ENCODE data around the gene REXO5.
"Not testable (repeated sequence)": the region's sequence is repeated elsewhere in the genome, so short reads cannot be mapped to it uniquely, and the experiment has no call there.

REXO5 gene, protein sequence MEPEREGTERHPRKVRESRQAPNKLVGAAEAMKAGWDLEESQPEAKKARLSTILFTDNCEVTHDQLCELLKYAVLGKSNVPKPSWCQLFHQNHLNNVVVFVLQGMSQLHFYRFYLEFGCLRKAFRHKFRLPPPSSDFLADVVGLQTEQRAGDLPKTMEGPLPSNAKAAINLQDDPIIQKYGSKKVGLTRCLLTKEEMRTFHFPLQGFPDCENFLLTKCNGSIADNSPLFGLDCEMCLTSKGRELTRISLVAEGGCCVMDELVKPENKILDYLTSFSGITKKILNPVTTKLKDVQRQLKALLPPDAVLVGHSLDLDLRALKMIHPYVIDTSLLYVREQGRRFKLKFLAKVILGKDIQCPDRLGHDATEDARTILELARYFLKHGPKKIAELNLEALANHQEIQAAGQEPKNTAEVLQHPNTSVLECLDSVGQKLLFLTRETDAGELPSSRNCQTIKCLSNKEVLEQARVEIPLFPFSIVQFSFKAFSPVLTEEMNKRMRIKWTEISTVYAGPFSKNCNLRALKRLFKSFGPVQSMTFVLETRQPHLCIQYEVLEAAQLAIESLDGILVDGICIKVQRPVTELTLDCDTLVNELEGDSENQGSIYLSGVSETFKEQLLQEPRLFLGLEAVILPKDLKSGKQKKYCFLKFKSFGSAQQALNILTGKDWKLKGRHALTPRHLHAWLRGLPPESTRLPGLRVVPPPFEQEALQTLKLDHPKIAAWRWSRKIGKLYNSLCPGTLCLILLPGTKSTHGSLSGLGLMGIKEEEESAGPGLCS

DNA sequence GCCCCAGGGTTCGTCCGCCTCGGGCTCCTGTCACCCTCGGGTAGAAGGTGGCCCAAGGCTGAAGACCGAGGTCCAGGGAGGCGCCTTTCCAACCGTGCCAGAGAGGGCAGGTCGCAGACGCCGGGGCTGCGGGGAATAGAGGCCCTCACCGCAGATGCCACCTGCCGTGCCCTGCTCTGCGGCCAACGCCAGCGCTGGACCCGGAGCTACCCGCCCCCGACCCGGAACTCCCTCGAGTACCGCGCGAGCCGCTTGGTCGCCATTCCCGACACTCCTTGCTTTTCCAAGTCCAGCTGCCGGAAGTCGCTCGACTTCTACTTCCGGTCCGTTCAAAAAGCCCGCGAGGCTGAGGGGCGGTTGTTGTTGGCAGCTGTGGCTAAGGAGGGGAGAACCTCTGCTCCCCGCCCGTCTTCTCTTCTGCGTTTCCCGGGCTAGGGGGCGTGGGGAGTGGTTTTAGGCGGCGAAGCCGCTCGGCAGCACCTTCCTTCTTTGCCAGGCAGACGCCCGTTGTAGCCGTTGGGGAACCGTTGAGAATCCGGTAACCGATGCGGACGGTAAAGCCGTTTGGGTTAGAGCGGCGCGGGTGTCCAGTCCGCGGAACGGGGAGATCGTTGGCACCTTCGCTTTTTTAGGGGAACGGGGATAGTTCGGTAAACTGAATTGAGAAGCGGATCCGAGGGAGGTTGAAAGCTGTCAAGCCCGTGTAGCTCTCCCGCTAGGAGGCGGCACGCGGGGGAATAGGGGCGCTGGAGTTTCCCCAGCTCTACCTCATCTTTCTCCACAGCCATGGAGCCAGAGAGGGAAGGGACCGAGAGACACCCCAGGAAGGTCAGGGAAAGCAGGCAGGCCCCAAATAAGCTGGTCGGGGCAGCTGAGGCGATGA, at the start of gene REXO5, which contains the start of gene ERI2:
REXO5 (plus strand) TSS at position 360 of the 883 bp plus-strand sequence; CDS start at position 787, 427 bp downstream.
ERI2 (minus strand) TSS at position 305 of the 883 bp plus-strand sequence; CDS start at position 263, 42 bp downstream.
- DNase-seq = peak; percentile 97

DNA sequence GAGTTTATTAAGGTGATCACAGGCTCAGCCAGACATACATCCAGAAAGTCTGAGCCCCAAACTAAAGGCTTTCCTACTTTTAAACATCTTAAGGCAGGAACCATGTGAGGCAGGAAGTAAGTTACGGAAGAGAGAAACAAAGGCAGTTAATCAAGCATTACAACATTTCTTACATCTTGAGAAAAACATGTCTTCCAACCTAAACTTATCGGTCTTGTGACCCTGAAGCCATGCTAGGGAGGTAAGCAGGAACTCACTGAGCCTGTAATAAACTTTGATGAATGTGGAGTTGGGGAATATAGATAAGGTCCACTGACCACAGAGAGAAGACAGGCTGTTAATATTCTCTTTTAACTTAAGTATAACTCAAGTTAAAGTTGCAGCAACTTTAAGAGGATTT, 46.0 kb upstream of the REXO5 start:
- no peak for DNase-seq

DNA sequence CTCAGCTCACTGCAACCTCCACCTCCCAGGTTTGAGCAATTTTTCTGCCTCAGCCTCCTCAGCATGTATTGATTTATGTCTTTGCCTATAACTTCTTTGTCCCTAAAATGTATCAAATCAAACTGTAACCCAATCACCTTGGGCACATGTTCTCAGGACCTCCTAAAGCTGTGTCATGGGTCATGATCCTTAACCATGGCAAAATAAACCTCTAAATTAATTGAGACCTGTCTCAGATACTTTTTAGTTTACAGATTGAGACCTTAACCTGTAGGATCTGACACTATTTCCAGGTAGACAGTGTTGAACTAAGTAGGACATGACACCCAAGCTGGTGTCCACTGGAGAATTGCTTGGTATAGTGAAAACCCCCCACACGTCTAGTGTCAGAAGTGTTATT, 45.2 kb upstream of the REXO5 start:
- no peak for DNase-seq

DNA sequence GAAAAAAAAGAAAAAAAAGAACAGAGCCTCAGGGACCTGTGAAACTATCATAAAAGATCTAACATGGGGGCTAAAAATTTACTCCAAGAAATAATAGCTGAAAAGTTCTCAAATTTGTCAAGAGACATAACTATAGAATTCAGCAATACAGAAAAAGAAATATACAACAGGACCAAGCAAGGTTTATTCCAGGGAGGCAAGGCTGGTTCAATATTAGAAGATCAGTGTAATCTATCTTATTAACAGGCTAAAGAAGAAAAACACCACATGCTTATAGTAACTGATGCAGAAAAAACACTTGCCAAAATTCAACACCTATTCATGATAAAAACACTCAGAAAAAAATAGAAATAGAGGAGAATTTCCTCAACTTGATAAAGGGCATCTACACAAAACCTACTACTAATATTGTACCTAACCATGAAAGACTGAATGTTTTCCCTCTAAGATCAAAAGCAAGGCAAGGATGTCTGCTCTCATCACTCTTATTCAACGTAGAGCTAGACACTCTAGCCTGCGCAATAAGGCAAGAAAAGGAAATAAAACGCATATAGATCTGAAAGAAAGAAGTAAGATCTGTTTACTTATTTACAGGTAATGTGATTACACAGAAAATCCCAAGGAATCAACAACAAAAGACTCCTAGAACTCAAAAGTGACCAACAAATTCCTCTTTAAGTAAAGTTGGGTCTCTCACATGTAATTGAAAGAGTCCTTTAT, 43.8 kb upstream of the REXO5 start:
- no peak for DNase-seq

DNA sequence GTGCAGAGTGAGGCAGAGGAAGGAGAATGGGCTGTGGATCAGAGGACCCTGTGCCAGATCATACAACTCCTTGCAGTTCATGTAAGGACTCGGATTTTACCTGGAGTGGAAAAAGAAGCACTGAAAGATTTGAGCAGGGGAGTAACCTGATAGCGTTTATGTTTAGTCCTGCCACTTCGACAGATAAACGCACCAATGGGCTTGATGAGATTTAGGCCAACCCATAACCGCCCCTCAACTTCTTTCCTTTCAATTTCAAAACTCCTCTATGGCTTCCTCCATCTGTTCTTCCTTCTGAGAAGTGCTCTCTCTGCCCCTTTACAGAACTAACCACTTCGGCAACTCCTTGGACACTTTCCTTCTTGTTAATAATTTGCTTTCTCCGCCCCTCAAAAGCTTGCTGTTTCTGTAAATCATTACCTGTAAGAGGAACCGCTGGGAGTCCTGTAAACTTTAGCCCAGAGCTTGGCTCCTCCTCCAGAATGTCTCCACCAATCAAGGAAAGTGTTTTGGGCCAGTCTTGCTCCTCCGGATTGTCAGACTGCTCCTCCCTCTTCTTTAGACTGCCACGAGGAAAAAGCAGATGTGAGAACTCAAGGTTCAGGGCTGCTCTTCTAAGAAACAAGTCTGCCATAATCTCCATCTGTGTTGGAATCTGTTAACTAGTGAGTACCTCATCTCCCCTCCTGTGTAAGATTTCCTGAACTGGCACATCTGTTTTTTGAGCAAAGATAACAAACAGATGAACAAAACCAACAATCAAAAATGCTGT, 42.7 kb upstream of the REXO5 start, which contains the start of gene ACSM3:
ACSM3 (plus strand) TSS at position 554 of the 772 bp plus-strand sequence. CDS start 6,021 bp downstream, outside the sequence.
- DNase-seq = peak; percentile 51

DNA sequence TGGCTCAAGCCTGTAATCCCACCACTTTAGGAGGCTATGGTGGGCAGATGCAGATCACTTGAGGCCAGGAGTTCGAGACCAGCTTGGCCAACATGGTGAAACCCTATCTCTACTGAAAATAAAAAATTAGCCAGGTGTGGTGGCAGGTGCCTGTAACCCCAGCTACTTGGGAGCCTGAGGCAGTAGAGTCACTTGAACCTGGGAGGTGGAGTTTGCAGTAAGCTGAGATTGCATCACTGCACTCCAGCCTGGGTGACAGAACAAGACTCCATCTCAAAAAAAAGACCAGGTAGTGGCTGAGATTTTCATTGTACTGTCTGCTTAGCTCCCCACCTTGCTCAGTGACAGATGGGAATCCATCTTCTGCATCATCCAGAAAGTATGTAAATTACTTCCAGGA, 41.9 kb upstream of the REXO5 start:
- DNase-seq = not testable (repeated sequence)

DNA sequence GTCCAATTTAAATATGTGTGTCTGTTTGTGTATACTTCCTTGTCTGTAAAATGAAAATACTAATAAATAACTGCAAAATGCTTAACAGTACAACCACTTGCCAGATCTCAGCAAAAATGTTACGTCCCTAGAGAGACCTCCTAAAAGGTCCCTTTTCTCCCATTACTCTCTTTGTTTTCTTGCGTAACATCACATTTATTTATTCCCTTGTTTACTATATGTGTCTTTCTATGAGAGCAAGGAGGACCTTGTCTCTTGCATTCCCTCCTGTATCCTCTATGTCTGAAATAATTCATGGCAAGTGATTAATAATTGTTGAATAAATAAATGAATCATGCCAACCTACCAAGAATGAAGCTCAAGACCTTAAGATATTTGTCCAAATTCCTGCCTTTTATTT, 40.6 kb upstream of the REXO5 start:
- DNase-seq = no peak

DNA sequence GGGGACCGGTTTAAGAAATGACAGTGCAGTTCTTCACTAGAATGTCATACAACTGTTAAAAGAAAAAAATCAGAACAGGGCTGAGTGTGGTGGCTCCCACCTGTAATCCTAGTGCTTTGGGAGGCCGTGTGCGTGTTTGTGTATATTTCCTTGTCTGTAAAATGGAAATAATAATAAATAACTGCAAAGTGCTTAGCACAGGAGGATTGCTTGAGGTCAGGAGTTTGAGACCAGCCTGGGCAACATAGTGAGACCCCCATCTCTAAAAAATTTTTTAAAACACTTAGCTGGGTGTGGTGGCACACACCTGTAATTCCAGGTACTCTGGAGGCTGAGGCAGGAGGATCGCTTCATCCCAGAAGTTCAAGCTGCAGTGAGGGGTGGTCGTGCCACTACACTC, 40.0 kb upstream of the REXO5 start:
- DNase-seq = no peak

DNA sequence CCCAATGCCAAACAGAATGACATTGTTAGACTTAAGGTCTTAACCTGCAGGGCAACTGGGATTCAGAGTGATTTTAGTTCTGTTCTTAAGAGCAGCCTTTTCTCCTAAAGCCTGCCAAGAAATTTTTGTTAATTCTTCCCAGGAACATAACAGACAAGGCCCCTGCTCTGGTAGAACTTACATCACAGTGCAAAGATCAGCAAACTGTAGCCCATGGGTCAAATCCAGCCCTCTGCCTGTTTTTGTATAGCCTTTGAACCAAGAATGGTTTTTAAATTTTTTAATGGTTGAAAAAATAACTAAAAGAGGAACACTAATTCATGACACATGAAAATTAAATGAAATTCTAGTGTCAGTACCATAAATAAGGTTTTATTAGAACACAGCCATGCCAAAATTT, 38.8 kb upstream of the REXO5 start:
- DNase-seq = no peak

DNA sequence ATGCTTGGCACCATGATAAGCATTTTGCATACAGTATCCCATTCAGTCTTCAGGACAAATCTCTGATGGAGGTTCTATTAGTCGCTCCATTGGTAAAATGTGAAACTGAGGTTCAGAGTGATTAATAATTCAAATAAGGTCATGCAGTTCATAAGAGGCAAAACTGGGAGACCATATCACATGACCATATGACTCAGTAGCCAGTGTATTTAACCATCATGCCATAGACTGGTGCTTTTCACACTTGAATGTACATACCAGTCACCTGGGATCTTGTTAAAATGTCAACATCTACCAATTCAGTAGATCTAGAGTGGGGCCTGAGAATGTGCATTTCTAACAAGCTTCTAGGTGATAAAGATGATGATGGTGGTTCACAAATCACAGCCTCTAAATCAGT, 38.2 kb upstream of the REXO5 start:
- no peak for DNase-seq

DNA sequence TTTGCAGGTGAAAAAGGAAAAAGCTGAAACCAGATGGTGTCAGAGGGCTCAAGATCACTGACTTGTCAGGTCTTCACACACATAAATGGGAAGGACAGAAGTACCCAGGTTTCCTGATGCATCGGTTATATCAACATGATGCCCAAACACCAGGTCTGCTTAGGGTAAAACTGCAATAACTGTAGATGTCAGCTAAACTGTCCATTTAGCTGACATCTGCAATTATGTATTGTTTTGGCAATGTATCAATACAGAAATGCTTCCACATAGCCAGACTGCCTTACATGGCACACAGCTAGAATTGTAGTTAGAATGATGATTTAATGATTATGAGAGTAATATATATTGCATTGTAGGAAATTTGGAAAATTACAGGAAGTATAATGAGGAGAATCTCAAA, 37.5 kb upstream of the REXO5 start:
- no peak for DNase-seq

DNA sequence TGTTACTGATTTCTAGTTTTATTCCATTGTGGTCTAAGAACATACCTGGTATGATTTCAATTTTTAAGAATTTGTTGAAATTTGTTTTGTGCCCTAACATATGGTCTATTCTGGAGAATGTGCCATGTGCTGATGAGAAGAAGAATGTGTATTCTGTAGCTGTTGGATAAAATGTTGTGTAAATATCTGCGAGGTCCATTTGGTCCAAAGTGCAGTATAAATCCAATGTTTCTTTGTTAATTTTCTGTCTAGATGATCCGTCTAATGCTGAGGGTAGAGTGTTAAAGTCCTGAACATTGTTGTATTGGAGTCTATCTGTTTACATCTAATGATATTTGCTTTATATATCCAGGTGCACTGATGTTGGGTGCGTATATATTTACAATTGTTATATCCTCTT, 32.6 kb upstream of the REXO5 start:
- DNase-seq = no peak

DNA sequence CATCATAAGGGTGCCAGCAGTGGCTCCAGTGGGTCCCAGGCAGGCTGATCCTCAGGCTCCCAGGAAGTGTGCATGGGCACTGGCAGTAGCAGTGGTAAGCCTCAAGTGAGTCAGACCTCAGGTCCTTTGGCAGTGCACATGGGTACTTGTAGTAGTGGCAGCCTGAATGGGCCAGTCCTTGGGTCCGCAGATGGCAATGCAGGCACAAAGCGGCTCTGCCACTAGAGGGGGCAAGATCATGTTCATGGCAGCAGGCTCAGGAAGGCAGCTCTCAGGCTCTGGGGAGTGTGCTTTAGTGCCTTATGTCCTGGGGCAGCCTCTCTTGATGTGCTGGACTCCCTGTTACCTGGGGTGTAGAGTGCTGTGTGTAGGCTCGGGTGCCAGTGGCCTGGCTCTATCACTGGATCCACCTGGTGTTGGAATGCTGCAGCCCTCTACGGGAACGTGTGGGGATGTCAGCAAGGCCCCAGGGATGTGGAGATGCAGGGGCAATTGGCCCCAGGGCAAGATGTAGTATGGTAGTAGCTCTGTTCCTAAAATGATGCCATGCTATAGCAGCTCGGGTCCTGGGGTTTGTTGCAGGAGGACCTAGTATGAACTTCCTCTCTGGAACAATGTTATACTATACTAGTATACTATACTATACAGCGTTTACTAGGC, 31.5 kb upstream of the REXO5 start:
- peak; percentile 32 for DNase-seq

DNA sequence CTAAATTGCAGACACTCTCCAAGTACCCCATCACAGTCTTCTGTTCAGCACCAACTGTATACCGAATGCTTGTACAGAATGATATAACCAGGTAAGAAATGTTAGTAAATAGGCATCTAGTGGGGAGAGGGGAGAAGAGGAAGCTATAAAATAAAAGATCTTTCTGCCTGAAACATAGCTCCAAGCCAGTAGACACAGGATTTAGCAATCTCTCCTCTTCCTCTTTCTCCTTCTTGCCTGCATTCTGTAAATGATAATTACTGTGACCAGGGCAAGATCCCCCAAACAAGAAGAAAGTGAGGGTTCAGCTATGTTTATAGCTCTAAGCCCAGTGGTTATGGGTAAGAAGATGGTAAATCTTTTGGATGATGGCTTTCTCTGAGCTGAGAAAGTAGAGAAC, 24.6 kb upstream of the REXO5 start:
- DNase-seq = no peak

DNA sequence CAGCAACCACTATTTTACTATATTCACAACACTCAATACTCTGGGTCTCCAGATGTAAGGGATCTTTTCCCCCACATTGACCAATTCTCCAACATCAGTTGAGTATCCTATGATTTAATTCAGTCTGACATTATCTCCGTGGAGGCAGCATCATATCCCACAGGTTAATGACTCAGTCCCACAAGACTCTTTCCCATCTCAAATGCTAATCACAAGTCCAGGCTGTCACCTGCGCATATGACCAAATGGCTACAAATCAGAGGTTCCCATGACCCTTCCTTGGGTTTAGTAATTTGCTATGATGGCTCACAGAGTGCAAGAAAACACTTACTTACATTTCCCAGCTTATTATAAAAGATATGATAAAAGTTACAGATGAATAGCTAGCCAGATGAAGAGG, 23.9 kb upstream of the REXO5 start:
- DNase-seq = no peak

DNA sequence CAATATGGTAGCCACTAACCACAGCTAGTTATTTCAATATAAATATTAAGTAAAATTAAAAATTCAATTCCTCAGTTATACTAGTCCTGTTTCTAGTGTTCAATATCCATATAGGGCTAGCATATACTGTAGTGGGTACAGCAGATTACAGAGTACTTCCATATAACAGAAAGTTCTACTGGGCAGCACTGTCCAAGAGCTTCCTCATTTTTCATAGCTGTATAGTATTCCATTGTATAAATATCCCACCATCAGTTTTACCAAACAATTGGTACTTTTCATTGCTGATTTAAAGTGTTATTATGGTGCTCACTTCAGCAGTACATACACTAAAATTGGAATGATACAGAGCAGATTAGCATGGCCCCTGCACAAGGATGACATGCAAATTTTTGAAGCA, 22.1 kb upstream of the REXO5 start:
- DNase-seq = no peak

DNA sequence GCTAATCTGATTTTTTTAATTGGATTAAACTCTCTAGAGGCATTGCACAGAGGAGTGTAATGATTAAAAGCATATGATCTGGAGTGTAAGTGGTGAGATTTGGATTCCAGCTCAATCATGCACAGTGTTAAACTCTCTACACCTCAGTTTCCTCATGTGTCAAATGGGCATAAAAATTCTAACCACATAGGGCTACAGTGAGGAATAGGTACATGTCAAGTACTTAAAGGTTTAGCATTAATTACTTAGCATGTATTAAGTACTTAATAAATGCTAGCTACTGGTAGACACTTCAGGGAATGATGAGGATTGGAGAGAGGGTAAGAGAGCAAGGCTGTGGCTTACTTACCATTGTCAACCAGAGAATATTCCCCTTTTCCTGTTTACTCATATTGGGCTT, 17.2 kb upstream of the REXO5 start:
- DNase-seq = no peak

DNA sequence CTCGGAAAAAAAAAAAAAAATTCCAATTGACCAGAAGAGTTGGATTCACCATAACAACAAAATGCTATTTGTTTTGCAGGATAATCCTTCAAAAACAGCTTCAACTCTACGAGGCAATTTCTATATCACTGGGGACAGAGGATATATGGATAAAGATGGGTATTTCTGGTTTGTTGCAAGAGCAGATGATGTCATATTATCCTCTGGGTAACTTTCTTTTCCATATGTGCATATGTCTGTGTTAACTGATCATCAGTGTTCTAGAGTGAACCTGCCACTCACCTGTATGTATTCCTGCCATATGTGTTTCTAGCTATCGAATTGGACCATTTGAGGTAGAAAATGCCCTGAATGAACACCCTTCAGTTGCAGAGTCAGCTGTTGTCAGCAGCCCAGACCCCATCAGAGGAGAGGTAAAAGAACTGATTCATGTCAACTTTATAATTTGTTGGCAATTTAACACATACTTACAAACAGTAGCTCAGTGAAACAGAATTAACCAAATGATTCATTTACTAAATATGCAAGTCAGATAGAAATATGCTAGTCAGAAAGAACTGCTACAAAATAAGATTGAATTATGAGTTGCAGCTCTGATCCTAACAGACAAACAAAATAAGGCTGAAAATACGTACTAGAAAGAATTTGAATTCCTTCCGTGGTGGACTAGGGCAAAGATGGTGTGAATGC, 14.3 kb upstream of the REXO5 start:
- DNase-seq = no peak

DNA sequence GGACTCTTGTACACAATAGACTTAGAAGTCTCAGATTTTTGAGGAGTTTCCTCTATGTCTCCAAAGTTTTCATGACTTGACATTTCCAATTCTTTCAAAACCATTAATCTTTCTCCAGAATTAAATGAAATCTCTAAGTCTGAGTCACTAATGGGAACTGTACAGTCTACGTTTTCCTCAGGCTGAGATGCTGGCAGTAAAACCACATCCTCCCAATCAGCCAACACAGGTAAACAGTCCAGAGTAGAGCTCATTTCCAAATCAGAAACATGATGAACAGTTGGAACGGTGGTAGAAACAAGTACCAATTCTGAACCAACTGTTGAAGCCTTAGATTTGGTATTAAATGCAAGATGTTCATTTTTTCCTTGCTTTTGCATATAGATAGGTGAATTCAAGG, 8.0 kb upstream of the REXO5 start:
- no peak for DNase-seq

DNA sequence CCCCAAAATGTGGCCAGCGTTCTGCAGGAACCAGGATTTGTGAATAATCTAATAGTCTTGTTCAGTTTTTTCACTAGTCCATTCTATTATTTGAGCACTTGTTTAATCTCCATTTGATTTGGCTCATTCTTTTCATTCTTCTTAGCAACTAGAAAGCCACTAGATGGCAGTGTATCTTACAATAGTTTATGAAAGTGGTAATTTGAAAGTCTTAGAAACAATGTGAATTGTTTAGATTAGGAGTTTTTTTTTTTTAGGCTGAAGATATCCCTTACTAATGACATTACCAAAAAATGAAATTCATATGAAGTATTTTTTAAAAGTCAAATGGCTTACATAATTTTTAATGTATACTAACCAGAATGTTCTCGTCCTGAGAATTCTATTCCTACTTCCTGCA, 6.7 kb upstream of the REXO5 start:
- no peak for DNase-seq

All from left hindlimb (tissue), 1 donor.